CD4-positive, alpha-beta T cell treated with Interleukin-6 for 4 hours (primary cell): Measurements from ENCODE around the gene OR4D6.
A peak's percentile ranks its signal among the peaks of the same experiment; 100 is the strongest.
"Not testable (repeated sequence)": the region's sequence is repeated elsewhere in the genome, so short reads cannot be mapped to it uniquely, and the experiment has no call there.

ENCODE experiments used
- DNase-seq: peaks from one replicate; pipeline ENCODE4 v3.0.0-alpha.2; 2020; ENCODE audit warnings: mixed read lengths

OR4D6 gene

GRCh38 chr11:59456661-59457060, at the start of gene OR4D6:
Gene OR4D6, plus strand, starts transcription at chr11:59456961. Its CDS starts 0 bp downstream, at chr11:59456961.
- DNase-seq, result no peak

- no peak for DNase-seq
Observed at GRCh38 chr11:59413646-59414045, 43.1 kb upstream of the OR4D6 start.

GRCh38 chr11:59415111-59415510, 41.6 kb upstream of the OR4D6 start:
- no peak for DNase-seq

- DNase-seq, result no peak
Observed at GRCh38 chr11:59416613-59417012, 40.1 kb upstream of the OR4D6 start.

- no peak for DNase-seq
Observed at GRCh38 chr11:59417023-59417422, 39.7 kb upstream of the OR4D6 start.

GRCh38 chr11:59418156-59418555, 38.6 kb upstream of the OR4D6 start:
- DNase-seq, result no peak

GRCh38 chr11:59423835-59424234, 32.9 kb upstream of the OR4D6 start:
- no peak for DNase-seq

GRCh38 chr11:59425131-59425530, 31.6 kb upstream of the OR4D6 start:
- no peak for DNase-seq

- no peak for DNase-seq
Observed at GRCh38 chr11:59426361-59427067, 30.2 kb upstream of the OR4D6 start, which contains the start of gene OR5A2. Gene OR5A2, minus strand, starts transcription at chr11:59426413. Its CDS starts 3,460 bp downstream, at chr11:59422953.

GRCh38 chr11:59427068-59427382, 29.7 kb upstream of the OR4D6 start:
- DNase-seq, result no peak

GRCh38 chr11:59429924-59430516, 26.7 kb upstream of the OR4D6 start:
- peak; percentile 34 for DNase-seq

GRCh38 chr11:59436169-59436568, 20.6 kb upstream of the OR4D6 start, which contains the start of gene OR5A1:
Gene OR5A1, plus strand, starts transcription at chr11:59436469. Its CDS starts 6,700 bp downstream, at chr11:59443169.
- no peak for DNase-seq

GRCh38 chr11:59437770-59438169, 19.0 kb upstream of the OR4D6 start:
- no peak for DNase-seq

- not testable (repeated sequence) for DNase-seq
Observed at GRCh38 chr11:59445624-59446023, 11.1 kb upstream of the OR4D6 start.

- DNase-seq, result no peak
Observed at GRCh38 chr11:59448484-59448883, 8.3 kb upstream of the OR4D6 start.

GRCh38 chr11:59459916-59460315, 3.2 kb downstream of the OR4D6 start:
- no peak for DNase-seq

GRCh38 chr11:59463190-59463641, 6.5 kb downstream of the OR4D6 start:
- DNase-seq, result no peak

GRCh38 chr11:59473015-59473414, 16.3 kb downstream of the OR4D6 start, which contains the start of gene OR4D10:
Gene OR4D10, plus strand, starts transcription at chr11:59473315. Its CDS starts 4,115 bp downstream, at chr11:59477430.
- no peak for DNase-seq

GRCh38 chr11:59475176-59475575, 18.4 kb downstream of the OR4D6 start:
- no peak for DNase-seq

- DNase-seq, result no peak
Observed at GRCh38 chr11:59479906-59480305, 23.1 kb downstream of the OR4D6 start.

- no peak for DNase-seq
Observed at GRCh38 chr11:59480359-59480758, 23.6 kb downstream of the OR4D6 start.

GRCh38 chr11:59501931-59502330, 45.2 kb downstream of the OR4D6 start:
- DNase-seq, result no peak

- DNase-seq, result no peak
Observed at GRCh38 chr11:59503276-59503675, 46.5 kb downstream of the OR4D6 start, which contains the start of gene OR4D11. Gene OR4D11, plus strand, starts transcription at chr11:59503576. Its CDS starts 0 bp downstream, at chr11:59503576.
